Ectodermal cell (in vitro differentiated cells): Measurements from ENCODE around the gene OBI1.

Source experiments
- H3K27ac ChIP-seq: 2 replicates; pipeline ENCODE4 v1.7.0; 2013; ENCODE audit warnings: mild to moderate bottlenecking, low read depth, low read length; ENCODE audit not compliant: insufficient read depth, poor library complexity, severe bottlenecking
- H3K27me3 ChIP-seq: 2 replicates; pipeline ENCODE4 v1.7.0; 2013; ENCODE audit warnings: mild to moderate bottlenecking, low read length; ENCODE audit not compliant: insufficient read depth, control insufficient read depth, poor library complexity, severe bottlenecking
- H3K36me3 ChIP-seq: one replicate; pipeline ENCODE4 v1.7.0; 2013; ENCODE audit warnings: low read length; ENCODE audit not compliant: control insufficient read depth, insufficient read depth
- H3K4me1 ChIP-seq: one replicate; pipeline ENCODE4 v1.7.0; 2013; ENCODE audit warnings: low read length; ENCODE audit not compliant: control insufficient read depth, insufficient read depth
- H3K4me3 ChIP-seq: 2 replicates; pipeline ENCODE4 v1.7.0; 2013; ENCODE audit warnings: low read depth, low read length, control low read depth; ENCODE audit not compliant: insufficient read depth
- H3K9me3 ChIP-seq: 2 replicates; pipeline ENCODE4 v1.7.0; 2013; ENCODE audit warnings: mild to moderate bottlenecking, low read length, moderate library complexity; ENCODE audit not compliant: control insufficient read depth
- WGBS, 2 experiments: methylation state at CpG; one replicate each; pipeline ENCODE4 v1.1.7; 2013; ENCODE audit warnings: missing lambda C conversion rate in 2 of 2; 5-methylcytosine and 5-hydroxymethylcytosine counted together

The OBI1 gene

GRCh38 chr13:78598116-78598781 is 60.7 kb downstream of the OBI1 start:
- WGBS, 2 experiments: 40% methylated on average over 2 of the region's 3 CpGs; no CpG with 5 or more reads in 1 of the 2 experiments
- Histone ChIP-seq H3K36me3 (no peaks in the 10 kb centered on the region), H3K9me3 (no peaks in the 10 kb centered on the region)

DNA sequence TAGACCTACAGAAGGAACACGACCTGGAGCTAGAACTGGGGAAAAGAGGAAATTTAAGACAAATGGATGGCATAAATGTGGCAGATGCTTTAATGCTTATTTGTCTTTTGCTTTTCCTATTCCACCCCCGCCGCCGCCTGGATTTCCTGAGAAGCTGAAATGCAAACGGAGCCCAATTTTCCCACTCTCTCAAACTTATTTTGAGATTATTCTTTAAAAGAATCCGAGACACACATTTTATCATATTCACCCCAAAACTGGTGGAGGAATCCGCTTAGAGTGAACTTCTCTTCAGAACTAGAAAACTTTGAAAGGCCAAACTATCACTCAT is 61.4 kb downstream of the OBI1 start:
- no peaks in the 10 kb centered on the region for H3K9me3 ChIP-seq
- H3K27me3 ChIP-seq: peaks cover 98% of the 10 kb centered on the region
- WGBS, 2 experiments: 1 to 3% methylated on average over 7 of the region's 7 CpGs
- H3K4me1 ChIP-seq: peaks cover 16% of the 10 kb centered on the region
- no peak overlapping the region for H3K4me3 ChIP-seq
- no peak overlapping the region for H3K27ac ChIP-seq
- no peaks in the 10 kb centered on the region for H3K36me3 ChIP-seq

More at GRCh38 chr13:78598116-78598781, 60.7 kb downstream of the OBI1 start:
- Histone ChIP-seq H3K4me1 (peaks cover 16% of the 10 kb centered on the region), H3K27me3 (peaks cover 98% of the 10 kb centered on the region), H3K4me3 (no peak overlapping the region), H3K27ac (no peak overlapping the region)

DNA sequence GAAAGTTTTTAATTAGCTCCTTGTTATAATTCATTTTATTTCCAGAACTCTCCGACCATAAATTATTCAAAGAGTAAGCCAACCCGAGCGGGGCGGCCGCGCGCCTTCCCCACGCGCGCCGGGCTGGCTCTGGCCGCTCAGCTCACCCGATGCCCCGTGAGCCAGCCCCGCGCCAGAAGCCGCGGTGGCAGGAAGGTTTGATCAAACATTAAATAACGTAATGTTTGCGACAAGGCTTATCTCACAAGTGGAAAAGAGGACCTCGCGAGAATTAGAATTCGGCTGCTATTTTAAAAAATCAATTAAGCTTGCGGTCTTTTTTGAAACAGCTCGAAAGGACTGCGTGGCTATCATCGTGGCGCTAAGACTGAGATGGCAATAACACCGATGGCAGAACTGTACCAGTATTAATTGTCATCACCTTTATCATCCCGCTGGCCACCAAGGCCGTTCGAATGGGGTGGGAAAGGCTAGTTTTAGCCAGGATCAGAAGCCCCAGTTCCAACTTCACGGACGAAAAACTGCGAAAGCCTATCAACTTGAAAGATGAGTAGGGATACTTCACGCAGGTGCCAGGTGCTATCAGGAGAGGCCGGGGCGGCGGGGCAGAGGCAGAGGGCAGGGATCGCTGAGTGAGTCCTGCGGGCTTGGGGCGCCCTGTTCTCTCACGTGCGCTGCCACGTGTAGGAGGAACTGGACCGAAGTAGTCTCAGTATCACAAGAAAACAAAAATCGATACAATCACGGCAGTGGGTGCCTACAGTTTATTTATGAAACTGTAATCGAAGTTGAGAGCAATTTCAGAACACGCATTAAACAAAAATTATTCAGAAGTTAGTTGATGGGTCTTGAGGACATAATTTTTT is 62.0 kb downstream of the OBI1 start:
- peaks cover 99% of the 10 kb centered on the region for H3K27me3 ChIP-seq
- peaks cover 16% of the 10 kb centered on the region for H3K4me1 ChIP-seq
- H3K27ac ChIP-seq: no peak overlapping the region
- H3K36me3 ChIP-seq: no peaks in the 10 kb centered on the region
- 2 to 3% methylated on average over 49 to 50 of the region's 50 CpGs for WGBS, 2 experiments
- H3K4me3 ChIP-seq: peak overlapping the region; percentile 40
- H3K9me3 ChIP-seq: no peaks in the 10 kb centered on the region

DNA sequence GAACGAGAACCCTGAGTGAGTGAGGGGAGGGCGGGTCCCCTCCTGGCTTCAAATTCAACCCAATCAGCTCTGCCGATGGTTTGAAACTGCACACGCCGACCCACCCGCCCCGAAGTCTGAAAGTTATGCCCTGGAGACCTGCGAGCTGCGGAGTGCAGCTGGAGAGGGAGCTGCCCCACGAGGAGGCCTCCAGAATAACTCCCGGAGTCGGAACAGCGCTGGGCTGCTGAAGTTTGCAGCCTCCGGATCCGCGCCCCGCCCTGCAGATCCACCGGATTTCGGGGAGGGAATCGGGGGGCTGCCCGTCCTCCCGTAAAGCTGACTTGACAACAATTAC is 62.6 kb downstream of the OBI1 start:
- Histone ChIP-seq H3K9me3 (no peaks in the 10 kb centered on the region), H3K4me1 (peaks cover 16% of the 10 kb centered on the region), H3K27ac (no peak overlapping the region), H3K27me3 (peaks cover 100% of the 10 kb centered on the region), H3K4me3 (peak overlapping the region; percentile 40), H3K36me3 (no peaks in the 10 kb centered on the region)
- 0 to 1% methylated on average over 22 of the region's 22 CpGs for WGBS, 2 experiments

- 0 to 1% methylated on average over 65 of the region's 65 CpGs for WGBS, 2 experiments
- H3K27ac ChIP-seq: no peak overlapping the region
These were observed 63.2 kb downstream of the OBI1 start for GRCh38 chr13:78595495-78596398.

DNA sequence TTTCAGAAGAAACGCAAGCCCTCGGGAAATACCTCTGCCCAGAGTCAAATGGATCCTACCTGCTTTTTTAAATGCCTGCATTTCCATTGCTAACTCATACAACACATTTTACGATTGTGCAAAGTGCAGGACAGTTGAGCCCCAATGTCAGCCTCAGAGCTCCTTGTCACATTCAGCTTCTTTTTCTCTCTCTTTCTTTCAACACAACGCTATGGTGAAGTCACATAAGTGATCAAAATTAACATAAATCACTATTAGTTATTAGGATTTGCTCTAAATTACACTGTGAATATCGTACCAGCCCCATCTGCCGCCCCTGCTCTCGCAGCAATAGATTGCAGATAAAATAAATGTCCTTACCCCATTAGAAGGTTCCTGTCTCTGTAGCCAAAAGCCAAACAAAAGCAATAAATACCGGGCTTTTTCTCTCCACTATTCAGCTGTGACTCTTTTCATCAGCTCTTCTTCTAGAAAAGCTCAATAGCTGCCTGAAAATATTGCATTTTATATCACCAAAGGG is 64.4 kb downstream of the OBI1 start:
- Histone ChIP-seq H3K27me3 (peaks cover 100% of the 10 kb centered on the region), H3K27ac (no peak overlapping the region), H3K9me3 (no peaks in the 10 kb centered on the region), H3K36me3 (no peaks in the 10 kb centered on the region), H3K4me1 (peaks cover 12% of the 10 kb centered on the region), H3K4me3 (no peak overlapping the region)
- 4 to 5% methylated on average over 7 to 8 of the region's 8 CpGs for WGBS, 2 experiments

More at GRCh38 chr13:78595495-78596398, 63.2 kb downstream of the OBI1 start:
- peaks cover 12% of the 10 kb centered on the region for H3K4me1 ChIP-seq
- H3K9me3 ChIP-seq: no peaks in the 10 kb centered on the region
- H3K4me3 ChIP-seq: peak overlapping the region; percentile 40
- no peaks in the 10 kb centered on the region for H3K36me3 ChIP-seq
- H3K27me3 ChIP-seq: peaks cover 100% of the 10 kb centered on the region

DNA sequence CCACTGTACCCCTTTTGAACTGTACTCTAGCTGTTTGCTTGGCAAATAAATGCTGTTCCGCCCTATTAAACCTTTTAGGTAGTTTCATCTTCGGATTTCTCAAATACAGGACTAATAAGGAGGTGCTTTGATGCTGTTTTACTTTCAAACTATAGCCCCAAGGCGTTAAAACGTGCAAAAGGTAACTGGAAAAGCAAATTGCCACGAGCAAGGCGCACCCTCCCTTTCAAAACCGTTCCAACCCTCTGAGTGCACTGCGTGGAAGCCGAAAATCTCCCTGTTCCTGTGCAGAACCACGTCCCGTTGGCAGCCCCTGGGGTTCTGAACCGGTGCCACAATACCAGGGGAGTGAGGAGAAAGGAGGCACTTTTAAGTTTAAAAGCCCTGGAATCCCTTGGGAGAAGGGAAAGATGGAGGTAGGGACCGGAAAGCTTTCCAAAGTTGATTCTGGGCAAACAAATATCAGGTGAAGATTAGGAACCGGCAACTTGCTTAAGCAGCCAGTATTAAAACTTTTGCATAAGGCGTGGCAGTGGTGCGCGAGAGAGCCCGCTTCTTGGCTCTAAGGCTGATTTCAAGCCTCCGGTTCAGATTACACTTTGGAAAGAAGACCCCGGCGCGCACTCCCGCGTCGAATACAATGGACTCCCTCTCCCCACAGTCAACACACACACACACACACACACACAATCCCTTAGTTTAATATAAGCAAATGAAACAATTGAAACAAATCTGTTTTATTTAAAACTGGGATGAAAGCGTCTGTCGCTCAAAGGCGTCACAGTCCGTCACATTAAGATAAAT is 65.1 kb downstream of the OBI1 start:
- Histone ChIP-seq H3K9me3 (no peaks in the 10 kb centered on the region), H3K4me1 (peaks cover 12% of the 10 kb centered on the region), H3K36me3 (no peaks in the 10 kb centered on the region), H3K27ac (no peak overlapping the region), H3K4me3 (peak overlapping the region; percentile 17), H3K27me3 (peaks cover 100% of the 10 kb centered on the region)
- WGBS, 2 experiments: 1% methylated on average over 29 of the region's 29 CpGs

DNA sequence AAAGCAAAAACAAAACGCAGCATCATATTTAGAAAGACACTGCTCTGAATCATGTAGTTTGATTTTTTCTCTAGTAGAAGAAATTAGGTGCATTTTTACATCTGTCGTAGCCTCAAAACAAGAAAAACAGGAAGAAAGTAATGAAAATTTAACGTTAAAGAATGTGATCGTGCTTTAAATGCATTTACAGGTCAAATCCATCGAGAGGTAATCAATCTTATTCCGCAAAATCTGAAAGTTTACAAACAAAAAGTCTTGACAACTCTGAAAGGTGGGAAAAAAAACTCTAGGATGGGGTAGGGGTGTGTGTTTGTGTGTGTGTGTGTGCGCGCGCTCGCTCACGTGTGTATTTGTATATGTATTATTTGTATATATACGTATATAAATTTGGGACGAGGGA is 65.8 kb downstream of the OBI1 start:
- WGBS, 2 experiments: 21 to 25% methylated on average over 6 to 10 of the region's 13 CpGs
- Histone ChIP-seq H3K27me3 (peaks cover 100% of the 10 kb centered on the region), H3K36me3 (no peaks in the 10 kb centered on the region), H3K4me3 (no peak overlapping the region), H3K27ac (no peak overlapping the region), H3K4me1 (peaks cover 12% of the 10 kb centered on the region), H3K9me3 (no peaks in the 10 kb centered on the region)

- peaks cover 100% of the 10 kb centered on the region for H3K27me3 ChIP-seq
- no peaks in the 10 kb centered on the region for H3K9me3 ChIP-seq
- 18 to 21% methylated on average over 6 of the region's 6 CpGs for WGBS, 2 experiments
- no peak overlapping the region for H3K27ac ChIP-seq
- peaks cover 11% of the 10 kb centered on the region for H3K4me1 ChIP-seq
- H3K4me3 ChIP-seq: no peak overlapping the region
- H3K36me3 ChIP-seq: no peaks in the 10 kb centered on the region
These were observed 66.4 kb downstream of the OBI1 start for GRCh38 chr13:78592584-78592983.
